A673 (cell line): Measurements from ENCODE around the gene SLC6A18. TPM values are rescaled to one million over a fixed set of nuclear protein-coding genes. Genes with fewer than 3 reads are reported as not detected.

Experiments
- BruUV-seq: library from RNA; stranded (reverse); fragments of 400-500 nt; replicated peaks from 2 replicates; lab custom pipeline; 2021; lab: Mats Ljungman, UMichigan
- CTCF ChIA-PET: fragments of 300-600 bp; sonication (Branson Sonifier 250); formaldehyde crosslinking; loops from one replicate; lab custom pipeline; 2022; ENCODE audit warnings: antibody characterized with exemption; lab: Charles Lee
- POLR2A ChIA-PET: fragments of 300-600 bp; sonication (Branson Sonifier 250); formaldehyde crosslinking; loops from one replicate; lab custom pipeline; 2022; ENCODE audit warnings: antibody characterized with exemption; ENCODE audit not compliant: low non-redundant PET; lab: Charles Lee
- DNase-seq: peaks from one replicate; pipeline ENCODE4 v3.0.0-alpha.2; 2015; ENCODE audit warnings: low spot score
- H3K27ac ChIP-seq: fragments of 200-600 bp; sonication (generic); 2 replicates; pipeline ENCODE4 v1.5.1; 2016; ENCODE audit warnings: mixed run types, low read depth, mild to moderate bottlenecking, mixed read lengths, antibody characterized with exemption, low read length; ENCODE audit not compliant: poor library complexity, severe bottlenecking
- H3K27me3 ChIP-seq: fragments of 200-600 bp; sonication (generic); replicated peaks from 2 replicates; pipeline ENCODE4 v1.6.1; 2017; ENCODE audit warnings: mixed run types, low read depth, mild to moderate bottlenecking, mixed read lengths, antibody characterized with exemption, low read length; ENCODE audit not compliant: insufficient read depth, poor library complexity
- H3K36me3 ChIP-seq: fragments of 200-600 bp; sonication (generic); 2 replicates; pipeline ENCODE4 v1.6.1; 2016; ENCODE audit warnings: mixed run types, mild to moderate bottlenecking, mixed read lengths, antibody characterized with exemption, low read length; ENCODE audit not compliant: insufficient read depth, poor library complexity, severe bottlenecking
- H3K4me1 ChIP-seq: fragments of 200-600 bp; sonication (generic); 2 replicates; pipeline ENCODE4 v1.6.1; 2017; ENCODE audit warnings: mixed run types, mild to moderate bottlenecking, mixed read lengths, antibody characterized with exemption, low read length; ENCODE audit not compliant: insufficient read depth, poor library complexity, severe bottlenecking
- H3K4me3 ChIP-seq: fragments of 200-600 bp; sonication (generic); 2 replicates; pipeline ENCODE4 v1.5.1; 2016; ENCODE audit warnings: low read depth, mixed run types, mild to moderate bottlenecking, mixed read lengths, low read length; ENCODE audit not compliant: poor library complexity, severe bottlenecking
- H3K9me3 ChIP-seq: fragments of 200-600 bp; sonication (generic); 2 replicates; pipeline ENCODE4 v1.6.1; 2016; ENCODE audit warnings: mixed run types, low read depth, mild to moderate bottlenecking, mixed read lengths, antibody characterized with exemption, low read length; ENCODE audit not compliant: poor library complexity, severe bottlenecking
- EZH2 ChIP-seq: fragments of 200-600 bp; sonication (generic); IDR thresholded peaks from 2 replicates; pipeline ENCODE4 v1.6.1; 2017; ENCODE audit warnings: borderline replicate concordance, low read depth, mild to moderate bottlenecking, mixed read lengths, antibody characterized with exemption, low read length; ENCODE audit not compliant: poor library complexity, severe bottlenecking
- intact Hi-C: fragments of 100-400 bp; cut with micrococcal nuclease; formaldehyde crosslinking; loops from one replicate; pipeline ENCODE4 v1.10.0; 2022; ENCODE audit not compliant: unreplicated experiment
- total RNA-seq: library from RNA; stranded (reverse); gene quantifications from 2 replicates; pipeline ENCODE4 v1.2.3, GENCODE V29; 2021
- TF ChIP-seq, protein P1 (sequence below): fragments of 300-800, 200-600 bp; sonication (generic); conservative IDR thresholded peaks from 2 replicates; pipeline ENCODE4 v1.5.1; 2017; ENCODE audit warnings: low read depth, mild to moderate bottlenecking, antibody characterized with exemption, low read length, moderate library complexity, mixed read lengths

The SLC6A18 gene
- total RNA-seq, 1 experiment from 2014 or later = not detected

- TF ChIP-seq EZH2 = no peak
- TF ChIP-seq, protein P1, sequence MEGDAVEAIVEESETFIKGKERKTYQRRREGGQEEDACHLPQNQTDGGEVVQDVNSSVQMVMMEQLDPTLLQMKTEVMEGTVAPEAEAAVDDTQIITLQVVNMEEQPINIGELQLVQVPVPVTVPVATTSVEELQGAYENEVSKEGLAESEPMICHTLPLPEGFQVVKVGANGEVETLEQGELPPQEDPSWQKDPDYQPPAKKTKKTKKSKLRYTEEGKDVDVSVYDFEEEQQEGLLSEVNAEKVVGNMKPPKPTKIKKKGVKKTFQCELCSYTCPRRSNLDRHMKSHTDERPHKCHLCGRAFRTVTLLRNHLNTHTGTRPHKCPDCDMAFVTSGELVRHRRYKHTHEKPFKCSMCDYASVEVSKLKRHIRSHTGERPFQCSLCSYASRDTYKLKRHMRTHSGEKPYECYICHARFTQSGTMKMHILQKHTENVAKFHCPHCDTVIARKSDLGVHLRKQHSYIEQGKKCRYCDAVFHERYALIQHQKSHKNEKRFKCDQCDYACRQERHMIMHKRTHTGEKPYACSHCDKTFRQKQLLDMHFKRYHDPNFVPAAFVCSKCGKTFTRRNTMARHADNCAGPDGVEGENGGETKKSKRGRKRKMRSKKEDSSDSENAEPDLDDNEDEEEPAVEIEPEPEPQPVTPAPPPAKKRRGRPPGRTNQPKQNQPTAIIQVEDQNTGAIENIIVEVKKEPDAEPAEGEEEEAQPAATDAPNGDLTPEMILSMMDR = no peak
- intact Hi-C loops = no loop called here
- H3K36me3 ChIP-seq = no peaks in the 10 kb centered on the region
- no TSS peak for BruUV-seq
- H3K27me3 ChIP-seq = no peaks in the 10 kb centered on the region
- ChIA-PET POLR2A (no interaction called here), CTCF (no interaction called here)
- H3K4me1 ChIP-seq = peaks cover 5% of the 10 kb centered on the region
- H3K9me3 ChIP-seq = no peaks in the 10 kb centered on the region
- no peak for DNase-seq
- no peak overlapping the region for H3K27ac ChIP-seq
- no peak overlapping the region for H3K4me3 ChIP-seq
Measured at GRCh38 chr5:1292139-1292538, 67.0 kb downstream of the SLC6A18 start.

DNA sequence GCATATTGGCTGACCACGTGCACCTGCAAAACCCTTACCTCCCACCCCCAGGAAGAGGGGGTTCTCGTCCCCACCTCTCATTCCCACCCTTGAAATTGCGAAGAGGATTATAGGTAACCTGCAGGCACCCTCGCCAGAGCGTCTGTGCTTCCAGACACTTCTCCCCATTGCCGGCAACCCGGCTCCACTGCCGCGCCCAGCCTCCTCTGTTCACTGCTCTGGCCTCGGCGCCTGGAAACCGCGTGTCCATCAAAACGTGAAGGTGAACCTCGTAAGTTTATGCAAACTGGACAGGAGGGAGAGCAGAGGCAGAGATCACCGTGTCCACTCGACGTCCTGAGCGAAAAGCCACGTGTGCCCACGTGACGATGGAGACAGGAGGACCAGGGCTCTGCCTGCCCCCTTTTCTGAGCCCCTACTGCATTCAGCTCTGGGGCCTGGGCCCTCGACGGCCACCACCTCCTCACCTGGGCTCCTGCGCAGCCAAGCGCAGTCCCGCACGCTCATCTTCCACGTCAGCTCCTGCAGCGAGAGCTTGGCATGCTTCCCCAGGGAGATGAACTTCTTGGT lies 67.8 kb downstream of the SLC6A18 start:
- TF ChIP-seq EZH2 = no peak
- TF ChIP-seq, protein P1 = no peak
- ChIA-PET CTCF (no interaction called here), POLR2A (no interaction called here)
- Histone ChIP-seq H3K27me3 (no peaks in the 10 kb centered on the region), H3K27ac (no peak overlapping the region), H3K9me3 (no peaks in the 10 kb centered on the region), H3K36me3 (no peaks in the 10 kb centered on the region), H3K4me3 (no peak overlapping the region), H3K4me1 (peaks cover 5% of the 10 kb centered on the region)
- DNase-seq = no peak
- BruUV-seq = no TSS peak
- intact Hi-C loops = no loop called here

- CTCF ChIA-PET = no interaction called here
- no TSS peak for BruUV-seq
- Histone ChIP-seq H3K4me3 (no peak overlapping the region), H3K36me3 (no peaks in the 10 kb centered on the region), H3K27ac (no peak overlapping the region), H3K9me3 (no peaks in the 10 kb centered on the region), H3K27me3 (no peaks in the 10 kb centered on the region), H3K4me1 (peaks cover 5% of the 10 kb centered on the region)
- POLR2A ChIA-PET = no interaction called here
- TF ChIP-seq, protein P1 = no peak
- TF ChIP-seq EZH2 = no peak
- DNase-seq = no peak
- intact Hi-C loops = no loop called here
Measured at GRCh38 chr5:1293416-1294205, 68.4 kb downstream of the SLC6A18 start.
